HepG2 (cell line): Measurements from ENCODE around the gene HSPE1. TPM values are rescaled to one million over a fixed set of nuclear protein-coding genes. Genes with fewer than 3 reads are reported as not detected.

Experiments used
- ARHGAP35 ChIP-seq: sonication (generic); formaldehyde crosslinking; IDR thresholded peaks from 2 replicates; pipeline ENCODE4 v1.9.0; 2022; ENCODE audit warnings: mild to moderate bottlenecking, inconsistent platforms, moderate library complexity, missing genetic modification reagents, borderline replicate concordance
- DMTF1 ChIP-seq: sonication (generic); formaldehyde crosslinking; IDR thresholded peaks from 2 replicates; pipeline ENCODE4 v1.4.0; 2020; ENCODE audit warnings: mild to moderate bottlenecking, missing genetic modification reagents
- MEIS1 ChIP-seq: sonication (generic); formaldehyde crosslinking; IDR thresholded peaks from 2 replicates; pipeline ENCODE4 v1.9.0; 2021; ENCODE audit warnings: mild to moderate bottlenecking, missing genetic modification reagents, moderate library complexity, borderline replicate concordance
- MYC ChIP-seq: sonication (generic); formaldehyde crosslinking; IDR thresholded peaks from 2 replicates; pipeline ENCODE4 v1.9.0; 2021; ENCODE audit warnings: missing genetic modification reagents, borderline replicate concordance
- SIN3B ChIP-seq: fragments of 150-350 bp; IDR thresholded peaks from 2 replicates; pipeline ENCODE4 v1.6.1; 2014; ENCODE audit warnings: low read length
- ZBTB20 ChIP-seq: sonication (generic); formaldehyde crosslinking; IDR thresholded peaks from 2 replicates; pipeline ENCODE4 v1.8.1; 2023; ENCODE audit warnings: missing genetic modification reagents, low read depth, mild to moderate bottlenecking, borderline replicate concordance
- ZHX2 ChIP-seq, 2 experiments: sonication (generic) in 1 of 2; formaldehyde crosslinking in 1 of 2; IDR thresholded peaks; 2 replicates each; pipeline versions ENCODE4 v1.6.1 to v1.9.0; 2014 to 2022; ENCODE audit warnings: antibody characterized with exemption in 1 of 2, borderline replicate concordance in 1 of 2, inconsistent platforms in 1 of 2, low read depth in 1 of 2, missing genetic modification reagents in 1 of 2
- ZNF432 ChIP-seq: sonication (generic); formaldehyde crosslinking; IDR thresholded peaks from 2 replicates; pipeline ENCODE4 v1.5.0; 2020; ENCODE audit warnings: missing genetic modification reagents, mild to moderate bottlenecking, borderline replicate concordance
- ZNF790 ChIP-seq: sonication (generic); formaldehyde crosslinking; IDR thresholded peaks from 2 replicates; pipeline ENCODE4 v1.8.0; 2022; ENCODE audit warnings: missing genetic modification reagents, mild to moderate bottlenecking, borderline replicate concordance
- polyA plus RNA-seq, 8 experiments: library from polyadenylated mRNA; depleted of rRNA in 3 of 8; stranded (reverse) in 7 of 8; unstranded in 1 of 8; fragments of >200 nt; fragmentation: Illumina TruSeq in 4 of 8; extraction: Trizol in 4 of 8; gene quantifications; 2 replicates each; pipeline versions ENCODE4 v1.2.1 to v1.2.3, GENCODE V29; 2011 to 2016; ENCODE audit warnings: low read depth in 4 of 8, missing spikeins in 1 of 8, mixed read lengths in 1 of 8; ENCODE audit not compliant: insufficient read depth in 1 of 8
- total RNA-seq, 5 experiments: library from RNA; depleted of rRNA; stranded (reverse); fragments of >200 nt; fragmentation: Illumina TruSeq; extraction: Trizol; gene quantifications; 2 replicates each; pipeline ENCODE4 v1.2.3, GENCODE V29; 2016; ENCODE audit warnings: low read depth in 1 of 5
- TF ChIP-seq, protein P1 (sequence below): IDR thresholded peaks from 2 replicates; pipeline ENCODE4 v1.6.1; 2016; ENCODE audit warnings: low read depth, missing genetic modification reagents, missing compliant biosample characterization
- TF ChIP-seq, protein P2 (sequence below): sonication (generic); formaldehyde crosslinking; IDR thresholded peaks from 2 replicates; pipeline ENCODE4 v1.4.0; 2020; ENCODE audit warnings: mild to moderate bottlenecking, missing genetic modification reagents
- TF ChIP-seq, protein P3 (sequence below): sonication (generic); formaldehyde crosslinking; IDR thresholded peaks from 2 replicates; pipeline ENCODE4 v1.4.0; 2020; ENCODE audit warnings: mild to moderate bottlenecking, missing genetic modification reagents

Gene HSPE1
- total and polyA plus RNA-seq, 2 of the 13 experiments (the other 11 are each of a cell fraction or from before 2014, with no cell fraction given), result 244 to 823 TPM

GRCh38 chr2:197515739-197516392 lies 15.7 kb downstream of the HSPE1 start, which contains the start of gene MOB4 (continued):
- TF ChIP-seq ZHX2 (IDR thresholded peaks at IDR 0.05; ENCODE audit: low read depth), result peak; percentile 87; the same call in 1 of the 2 replicates
- TF ChIP-seq ZHX2 (CRISPR knock-in tag; IDR thresholded peaks at IDR 0.05; ENCODE audit: borderline replicate concordance), result no peak
- TF ChIP-seq MEIS1, result peak; percentile 99
- TF ChIP-seq ZNF432 (CRISPR knock-in tag), result no peak
- TF ChIP-seq SIN3B, result peak; percentile 59; the same call in 1 of the 2 replicates
- TF ChIP-seq ZBTB20, result peak; percentile 96
- TF ChIP-seq DMTF1, result peak; percentile 99; the same call in 1 of the 2 replicates
- TF ChIP-seq, protein P1, sequence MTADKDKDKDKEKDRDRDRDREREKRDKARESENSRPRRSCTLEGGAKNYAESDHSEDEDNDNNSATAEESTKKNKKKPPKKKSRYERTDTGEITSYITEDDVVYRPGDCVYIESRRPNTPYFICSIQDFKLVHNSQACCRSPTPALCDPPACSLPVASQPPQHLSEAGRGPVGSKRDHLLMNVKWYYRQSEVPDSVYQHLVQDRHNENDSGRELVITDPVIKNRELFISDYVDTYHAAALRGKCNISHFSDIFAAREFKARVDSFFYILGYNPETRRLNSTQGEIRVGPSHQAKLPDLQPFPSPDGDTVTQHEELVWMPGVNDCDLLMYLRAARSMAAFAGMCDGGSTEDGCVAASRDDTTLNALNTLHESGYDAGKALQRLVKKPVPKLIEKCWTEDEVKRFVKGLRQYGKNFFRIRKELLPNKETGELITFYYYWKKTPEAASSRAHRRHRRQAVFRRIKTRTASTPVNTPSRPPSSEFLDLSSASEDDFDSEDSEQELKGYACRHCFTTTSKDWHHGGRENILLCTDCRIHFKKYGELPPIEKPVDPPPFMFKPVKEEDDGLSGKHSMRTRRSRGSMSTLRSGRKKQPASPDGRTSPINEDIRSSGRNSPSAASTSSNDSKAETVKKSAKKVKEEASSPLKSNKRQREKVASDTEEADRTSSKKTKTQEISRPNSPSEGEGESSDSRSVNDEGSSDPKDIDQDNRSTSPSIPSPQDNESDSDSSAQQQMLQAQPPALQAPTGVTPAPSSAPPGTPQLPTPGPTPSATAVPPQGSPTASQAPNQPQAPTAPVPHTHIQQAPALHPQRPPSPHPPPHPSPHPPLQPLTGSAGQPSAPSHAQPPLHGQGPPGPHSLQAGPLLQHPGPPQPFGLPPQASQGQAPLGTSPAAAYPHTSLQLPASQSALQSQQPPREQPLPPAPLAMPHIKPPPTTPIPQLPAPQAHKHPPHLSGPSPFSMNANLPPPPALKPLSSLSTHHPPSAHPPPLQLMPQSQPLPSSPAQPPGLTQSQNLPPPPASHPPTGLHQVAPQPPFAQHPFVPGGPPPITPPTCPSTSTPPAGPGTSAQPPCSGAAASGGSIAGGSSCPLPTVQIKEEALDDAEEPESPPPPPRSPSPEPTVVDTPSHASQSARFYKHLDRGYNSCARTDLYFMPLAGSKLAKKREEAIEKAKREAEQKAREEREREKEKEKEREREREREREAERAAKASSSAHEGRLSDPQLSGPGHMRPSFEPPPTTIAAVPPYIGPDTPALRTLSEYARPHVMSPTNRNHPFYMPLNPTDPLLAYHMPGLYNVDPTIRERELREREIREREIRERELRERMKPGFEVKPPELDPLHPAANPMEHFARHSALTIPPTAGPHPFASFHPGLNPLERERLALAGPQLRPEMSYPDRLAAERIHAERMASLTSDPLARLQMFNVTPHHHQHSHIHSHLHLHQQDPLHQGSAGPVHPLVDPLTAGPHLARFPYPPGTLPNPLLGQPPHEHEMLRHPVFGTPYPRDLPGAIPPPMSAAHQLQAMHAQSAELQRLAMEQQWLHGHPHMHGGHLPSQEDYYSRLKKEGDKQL (CRISPR knock-in tag), result peak; percentile 74
- TF ChIP-seq, protein P2, sequence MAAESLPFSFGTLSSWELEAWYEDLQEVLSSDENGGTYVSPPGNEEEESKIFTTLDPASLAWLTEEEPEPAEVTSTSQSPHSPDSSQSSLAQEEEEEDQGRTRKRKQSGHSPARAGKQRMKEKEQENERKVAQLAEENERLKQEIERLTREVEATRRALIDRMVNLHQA (CRISPR knock-in tag), result 0 out of 2 replicates have a peak, but pooled peaks have one; percentile 41
- TF ChIP-seq ARHGAP35 (CRISPR knock-in tag), result peak; percentile 98
- peak; percentile 84; the same call in 1 of the 2 replicates for TF ChIP-seq ZNF790 (CRISPR knock-in tag)
- TF ChIP-seq MYC (CRISPR knock-in tag), result peak; percentile 96
- TF ChIP-seq, protein P3, sequence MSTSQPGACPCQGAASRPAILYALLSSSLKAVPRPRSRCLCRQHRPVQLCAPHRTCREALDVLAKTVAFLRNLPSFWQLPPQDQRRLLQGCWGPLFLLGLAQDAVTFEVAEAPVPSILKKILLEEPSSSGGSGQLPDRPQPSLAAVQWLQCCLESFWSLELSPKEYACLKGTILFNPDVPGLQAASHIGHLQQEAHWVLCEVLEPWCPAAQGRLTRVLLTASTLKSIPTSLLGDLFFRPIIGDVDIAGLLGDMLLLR (CRISPR knock-in tag), result peak; percentile 89; the same call in 1 of the 2 replicates
